Measurements from ENCODE around the gene MAGI3. TPM values are rescaled to one million over a fixed set of nuclear protein-coding genes. Genes with fewer than 3 reads are reported as not detected.
"Not testable (repeated sequence)": the region's sequence is repeated elsewhere in the genome, so short reads cannot be mapped to it uniquely, and the experiment has no call there.

Gene MAGI3
- total RNA-seq, 2 donors from 2014 or later: 5.3 to 5.5 TPM

DNA sequence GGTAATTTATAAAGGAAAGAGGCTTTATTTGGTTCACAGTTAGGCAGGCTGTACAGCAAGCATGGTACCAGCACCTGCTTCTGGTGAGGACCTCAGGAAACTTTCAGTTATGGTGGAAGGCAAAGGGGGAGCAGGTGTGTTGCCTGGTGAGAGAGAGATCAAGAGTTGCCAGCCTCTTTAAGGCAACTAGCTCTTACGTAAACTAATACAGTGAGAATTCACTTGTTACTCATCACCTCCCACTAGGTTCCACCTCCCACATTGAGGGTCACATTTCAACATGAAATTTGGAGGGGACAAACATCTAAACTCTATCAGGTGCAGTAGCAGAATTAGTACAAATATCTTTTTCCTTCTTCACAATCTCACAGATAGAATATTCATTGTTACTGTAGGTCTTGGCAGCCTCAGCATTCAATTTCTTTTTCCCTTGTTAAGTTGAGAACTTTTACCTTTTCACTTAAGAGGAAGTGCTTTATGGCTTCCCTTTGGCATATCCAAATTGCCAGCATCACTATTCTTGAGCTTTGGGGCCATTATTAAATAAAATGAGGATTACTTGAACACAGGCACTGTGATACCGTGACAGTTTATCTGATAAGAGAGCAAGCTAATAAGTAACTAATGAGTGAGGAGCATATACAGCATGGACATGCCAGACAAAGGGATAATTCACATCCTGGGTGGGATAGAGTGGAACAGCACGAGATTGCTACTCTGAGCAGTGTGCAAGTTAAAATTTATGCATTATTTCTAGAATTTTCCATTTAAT lies 48.4 kb downstream of the MAGI3 start:
- H3K4me3 Mint-ChIP-seq: no peak overlapping the region
- H3K27me3 Mint-ChIP-seq (ENCODE audit: low read depth): no peaks in the 10 kb centered on the region
- DNase-seq (no peak), ATAC-seq (replicated peaks in 1 of 2) (no peak)
- peaks cover 0 to under 1% of the 10 kb centered on the region in 2 donors for H3K9me3 Mint-ChIP-seq
- H3K27ac Mint-ChIP-seq: no peak overlapping the region
- peaks cover 8% of the 10 kb centered on the region for H3K4me1 Mint-ChIP-seq (ENCODE audit: low read depth)
- H3K36me3 Mint-ChIP-seq (ENCODE audit: insufficient read depth in 2 of 2): peaks cover under 1% of the 10 kb centered on the region in 2 donors

DNA sequence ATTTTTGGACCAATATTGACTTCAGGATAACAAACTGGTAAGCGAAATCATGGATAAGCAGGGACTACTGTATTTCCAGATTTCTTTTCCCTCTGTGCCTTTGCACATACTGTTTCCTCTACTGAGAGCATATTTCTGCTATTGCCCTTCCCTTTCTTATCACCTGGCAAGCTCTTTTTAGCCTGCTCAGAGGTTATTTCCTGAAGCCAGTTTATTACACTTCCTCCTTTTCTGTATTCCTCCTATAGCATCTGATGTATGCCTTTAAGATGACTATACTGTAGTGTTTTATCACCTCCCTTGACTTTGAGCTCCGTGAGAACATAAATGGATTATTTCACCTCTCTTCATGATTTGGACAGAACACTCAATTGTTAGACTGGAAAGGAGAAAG lies 49.0 kb downstream of the MAGI3 start:
- Mint-ChIP-seq H3K9me3 (peaks cover 0 to 5% of the 10 kb centered on the region in 2 donors), H3K27me3 (ENCODE audit: low read depth) (no peaks in the 10 kb centered on the region), H3K27ac (no peak overlapping the region), H3K4me1 (ENCODE audit: low read depth) (peaks cover 8% of the 10 kb centered on the region), H3K36me3 (ENCODE audit: insufficient read depth in 2 of 2) (peaks cover 2 to 5% of the 10 kb centered on the region in 2 donors), H3K4me3 (no peak overlapping the region)
- ATAC-seq (replicated peaks in 1 of 2): no peak
- DNase-seq: no peak

DNA sequence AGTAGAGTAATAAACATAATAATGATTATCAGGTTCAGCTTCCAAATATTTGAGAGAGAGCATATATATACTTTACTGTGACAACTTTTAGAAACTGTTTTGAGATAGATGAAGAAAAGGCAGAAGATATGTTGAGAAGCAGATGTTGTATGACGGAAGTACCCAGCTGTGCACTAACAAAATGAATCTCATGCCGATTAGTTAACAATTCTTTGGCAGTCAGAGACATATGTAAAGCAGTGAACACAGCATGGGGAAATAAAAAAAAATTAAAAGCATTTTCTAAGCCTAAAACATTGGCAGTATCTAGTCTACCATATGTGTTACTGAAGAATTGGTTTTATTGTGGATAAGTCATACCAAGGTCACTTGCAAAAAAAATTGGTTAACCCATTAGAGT lies 51.8 kb downstream of the MAGI3 start:
- peaks cover 8% of the 10 kb centered on the region for H3K4me1 Mint-ChIP-seq (ENCODE audit: low read depth)
- H3K27me3 Mint-ChIP-seq (ENCODE audit: low read depth): no peaks in the 10 kb centered on the region
- H3K36me3 Mint-ChIP-seq (ENCODE audit: insufficient read depth in 2 of 2): peaks cover 4 to 8% of the 10 kb centered on the region in 2 donors

DNA sequence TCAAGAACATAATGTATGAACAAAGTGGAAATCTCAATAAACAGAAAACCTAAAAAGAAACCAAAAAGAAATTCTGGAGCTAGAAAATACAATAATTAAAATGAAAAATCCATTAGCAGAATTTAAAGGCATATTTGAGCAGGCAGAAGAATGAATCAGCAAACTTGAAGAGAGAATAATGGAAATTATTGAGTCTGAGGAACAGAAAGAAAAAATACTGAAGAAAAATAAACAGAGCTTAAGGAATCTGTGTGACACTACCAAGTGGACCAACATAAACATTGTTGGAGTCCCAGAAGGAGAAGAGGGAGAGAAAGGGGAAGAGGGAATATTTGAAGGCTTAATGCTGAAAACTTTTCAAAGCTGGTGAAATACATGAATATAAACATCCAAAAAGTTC lies 54.5 kb downstream of the MAGI3 start:
- no peak overlapping the region for H3K27ac Mint-ChIP-seq
- peaks cover 4 to 14% of the 10 kb centered on the region in 2 donors for H3K9me3 Mint-ChIP-seq
- H3K36me3 Mint-ChIP-seq (ENCODE audit: insufficient read depth in 2 of 2): peaks cover 4 to 8% of the 10 kb centered on the region in 2 donors
- ATAC-seq (replicated peaks in 1 of 2) (no peak), DNase-seq (no peak)
- no peak overlapping the region for H3K4me3 Mint-ChIP-seq
- no peaks in the 10 kb centered on the region for H3K4me1 Mint-ChIP-seq (ENCODE audit: low read depth)
- no peaks in the 10 kb centered on the region for H3K27me3 Mint-ChIP-seq (ENCODE audit: low read depth)

More for the DNA sequence above, 51.8 kb downstream of the MAGI3 start:
- Mint-ChIP-seq H3K27ac (no peak overlapping the region), H3K4me3 (no peak overlapping the region), H3K9me3 (peaks cover 4 to 12% of the 10 kb centered on the region in 2 donors)
- DNase-seq: no peak
- no peak for ATAC-seq (replicated peaks in 1 of 2)

DNA sequence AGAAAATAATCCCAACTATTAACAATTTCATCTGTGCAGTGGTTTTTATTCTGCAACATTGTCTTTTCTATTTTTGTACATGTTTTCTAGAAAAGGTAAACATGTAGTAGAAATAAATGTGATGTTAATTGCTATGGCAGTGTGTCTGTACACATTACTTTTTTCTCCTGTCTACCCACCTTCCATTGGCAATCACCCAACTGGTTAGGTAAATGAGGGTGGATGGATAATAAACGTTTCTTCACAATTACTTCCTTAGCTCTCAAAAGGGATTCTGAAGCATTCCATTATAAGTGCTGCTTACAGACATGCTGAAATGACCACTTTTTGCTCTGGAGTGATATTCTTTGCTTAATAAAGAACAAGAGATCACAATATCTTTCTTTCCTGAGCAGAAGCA lies 61.4 kb downstream of the MAGI3 start:
- Mint-ChIP-seq H3K36me3 (ENCODE audit: insufficient read depth in 2 of 2) (no peaks in the 10 kb centered on the region), H3K9me3 (peaks cover 0 to 2% of the 10 kb centered on the region in 2 donors), H3K27ac (no peak overlapping the region), H3K4me1 (ENCODE audit: low read depth) (no peaks in the 10 kb centered on the region), H3K27me3 (ENCODE audit: low read depth) (no peaks in the 10 kb centered on the region), H3K4me3 (no peak overlapping the region)
- DNase-seq (no peak), ATAC-seq (replicated peaks in 1 of 2) (no peak)

DNA sequence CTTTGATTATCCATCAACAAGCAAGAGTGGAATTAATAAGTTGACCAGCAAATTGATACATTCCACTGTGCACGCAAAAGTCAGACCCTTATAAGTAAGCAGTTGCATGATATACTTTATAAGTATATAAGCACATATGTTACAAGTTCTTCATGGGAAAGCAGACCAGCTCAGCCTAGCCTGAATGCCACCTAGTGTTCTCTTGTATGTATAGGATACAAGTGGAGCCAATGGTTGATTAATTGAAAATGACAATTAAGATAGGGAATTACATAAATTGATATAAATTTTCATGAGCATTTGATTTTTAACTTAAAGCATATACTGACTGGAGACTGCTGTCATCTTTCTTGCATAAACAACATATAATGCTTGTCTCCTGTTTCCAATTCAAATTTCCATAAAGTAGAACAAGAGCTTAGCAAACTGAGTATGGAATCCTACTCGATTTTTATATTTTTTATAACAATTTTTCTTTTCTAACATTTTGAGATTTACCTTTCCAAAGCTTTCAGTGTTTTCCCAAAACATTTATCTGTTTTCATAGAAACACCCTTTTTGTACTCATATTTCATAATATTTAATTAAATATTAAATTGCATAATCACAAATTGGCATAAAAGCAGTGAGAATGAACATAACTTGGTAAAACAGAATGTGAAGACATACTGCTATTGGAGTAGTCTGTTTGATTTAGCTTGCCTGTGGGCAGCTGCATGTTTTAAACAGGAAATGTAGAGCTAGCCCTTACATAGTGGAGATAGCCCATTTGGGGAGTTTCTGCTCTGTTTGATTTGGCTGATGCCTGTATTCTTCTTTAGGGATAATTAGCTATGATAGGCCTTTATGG lies 62.8 kb downstream of the MAGI3 start:
- DNase-seq: peak in 1 of 2 donors; percentile 1
- Mint-ChIP-seq H3K27me3 (ENCODE audit: low read depth) (no peaks in the 10 kb centered on the region), H3K4me1 (ENCODE audit: low read depth) (no peaks in the 10 kb centered on the region), H3K36me3 (ENCODE audit: insufficient read depth in 2 of 2) (no peaks in the 10 kb centered on the region), H3K9me3 (peaks cover 1 to 2% of the 10 kb centered on the region in 2 donors), H3K4me3 (no peak overlapping the region), H3K27ac (no peak overlapping the region)
- ATAC-seq (replicated peaks in 1 of 2): no peak

DNA sequence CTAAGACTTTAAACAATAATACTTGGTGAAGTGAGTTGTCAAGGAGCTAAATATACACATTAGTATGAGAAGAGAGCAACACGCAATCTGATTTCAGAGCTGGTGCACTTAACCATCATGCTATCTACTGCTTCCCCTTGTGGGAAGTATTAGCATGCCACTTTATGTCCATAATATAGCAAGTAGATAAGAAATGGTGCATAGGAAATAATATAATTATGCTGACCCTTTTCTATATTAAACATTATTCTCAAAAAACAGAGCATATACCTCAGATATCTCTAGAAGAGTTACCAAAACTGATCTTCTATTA lies 63.4 kb downstream of the MAGI3 start:
- Mint-ChIP-seq H3K27ac (no peak overlapping the region), H3K36me3 (ENCODE audit: insufficient read depth in 2 of 2) (no peaks in the 10 kb centered on the region), H3K4me1 (ENCODE audit: low read depth) (no peaks in the 10 kb centered on the region), H3K27me3 (ENCODE audit: low read depth) (no peaks in the 10 kb centered on the region), H3K9me3 (peaks cover 1 to 2% of the 10 kb centered on the region in 2 donors), H3K4me3 (no peak overlapping the region)
- DNase-seq (no peak), ATAC-seq (replicated peaks in 1 of 2) (no peak)

DNA sequence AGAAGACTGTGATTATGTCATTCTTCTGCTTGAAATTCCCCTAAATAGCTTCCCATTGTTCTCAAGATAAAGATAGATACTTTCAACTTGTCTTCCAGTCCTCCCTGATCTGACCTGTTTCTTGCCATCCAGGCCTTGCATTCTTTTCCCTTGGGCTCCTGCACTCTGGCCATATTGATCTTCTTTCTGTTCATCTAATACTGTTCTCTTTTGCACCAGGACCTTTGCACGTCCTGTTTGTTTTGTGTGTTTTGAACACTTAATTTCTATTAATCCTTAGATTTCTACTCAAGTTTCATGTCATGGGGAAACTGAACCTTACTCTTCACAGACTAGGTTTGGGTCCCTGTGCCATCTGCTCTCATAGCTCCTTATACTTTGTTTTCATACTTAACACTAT lies 65.1 kb downstream of the MAGI3 start:
- Mint-ChIP-seq H3K9me3 (peaks cover 0 to 4% of the 10 kb centered on the region in 2 donors), H3K36me3 (ENCODE audit: insufficient read depth in 2 of 2) (no peaks in the 10 kb centered on the region), H3K4me1 (ENCODE audit: low read depth) (no peaks in the 10 kb centered on the region), H3K27me3 (ENCODE audit: low read depth) (no peaks in the 10 kb centered on the region), H3K27ac (no peak overlapping the region), H3K4me3 (no peak overlapping the region)
- ATAC-seq (replicated peaks in 1 of 2) (no peak), DNase-seq (no peak)

DNA sequence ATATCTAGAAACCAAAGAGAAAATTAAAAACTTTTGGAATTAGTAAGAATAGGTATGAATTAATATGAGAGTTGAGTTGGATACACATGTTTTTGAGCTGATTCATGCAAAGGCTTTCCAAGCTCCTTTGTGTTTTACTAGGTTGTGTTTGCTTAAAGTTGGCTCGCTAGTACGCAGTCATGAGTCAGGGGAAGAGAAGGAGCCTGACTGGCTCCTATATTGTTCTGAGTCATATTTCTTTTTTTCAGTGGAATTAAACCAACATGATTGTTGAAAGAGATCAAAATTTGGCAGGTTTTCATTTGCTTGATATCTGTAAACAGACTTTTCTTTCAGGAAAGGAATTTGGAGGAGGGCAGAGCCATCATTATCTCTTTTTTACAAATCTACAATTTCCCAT lies 66.7 kb downstream of the MAGI3 start:
- Mint-ChIP-seq H3K36me3 (ENCODE audit: insufficient read depth in 2 of 2) (no peaks in the 10 kb centered on the region), H3K27ac (no peak overlapping the region), H3K9me3 (peaks cover 0 to 4% of the 10 kb centered on the region in 2 donors), H3K4me3 (no peak overlapping the region), H3K4me1 (ENCODE audit: low read depth) (no peaks in the 10 kb centered on the region), H3K27me3 (ENCODE audit: low read depth) (no peaks in the 10 kb centered on the region)
- DNase-seq (no peak), ATAC-seq (replicated peaks in 1 of 2) (no peak)

DNA sequence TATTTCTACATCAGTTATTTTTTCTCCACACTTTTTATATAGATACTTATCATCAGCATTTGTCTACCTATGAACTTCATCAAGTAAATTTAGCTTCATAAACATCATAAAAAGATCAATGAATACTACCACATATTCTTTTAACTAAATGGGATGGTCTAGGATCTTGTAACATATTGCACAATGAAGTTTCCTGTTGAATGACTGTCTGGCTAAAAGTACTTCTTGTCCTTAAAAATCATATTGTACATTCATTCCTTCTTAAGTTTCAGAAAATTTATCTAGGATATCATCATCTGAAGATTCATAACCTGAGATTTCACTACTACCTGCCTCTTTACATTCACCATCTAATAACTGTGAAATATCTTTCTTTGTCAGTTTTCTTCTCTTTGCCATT lies 69.0 kb downstream of the MAGI3 start:
- H3K36me3 Mint-ChIP-seq (ENCODE audit: insufficient read depth in 2 of 2): no peaks in the 10 kb centered on the region

DNA sequence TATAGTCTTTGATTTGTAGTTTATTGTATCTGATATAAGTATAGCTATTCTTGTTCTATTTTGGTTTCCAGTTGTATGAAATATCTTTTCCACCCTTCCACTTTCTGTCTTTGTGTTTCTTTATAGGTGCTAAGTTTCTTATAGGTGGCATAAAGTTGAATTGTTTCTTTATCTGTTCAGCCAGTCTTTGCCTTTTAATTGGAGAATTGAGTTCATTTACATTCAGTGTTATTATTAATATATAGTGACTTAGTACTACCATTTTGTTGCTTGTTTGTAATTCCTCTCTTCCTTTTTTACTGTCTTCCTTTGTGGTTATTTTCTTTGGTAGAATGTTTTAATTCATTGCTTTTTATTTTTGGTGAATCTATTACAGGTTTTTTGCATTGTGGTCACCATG lies 77.7 kb downstream of the MAGI3 start:
- H3K9me3 Mint-ChIP-seq: peaks cover 16 to 19% of the 10 kb centered on the region in 2 donors
- no peak overlapping the region for H3K27ac Mint-ChIP-seq
- peaks cover 5 to 9% of the 10 kb centered on the region in 2 donors for H3K36me3 Mint-ChIP-seq (ENCODE audit: insufficient read depth in 2 of 2)
- H3K27me3 Mint-ChIP-seq (ENCODE audit: low read depth): no peaks in the 10 kb centered on the region
- no peak for ATAC-seq (replicated peaks in 1 of 2)
- no peaks in the 10 kb centered on the region for H3K4me1 Mint-ChIP-seq (ENCODE audit: low read depth)
- no peak for DNase-seq
- H3K4me3 Mint-ChIP-seq: no peak overlapping the region

More for the DNA sequence above, 69.0 kb downstream of the MAGI3 start:
- no peak for ATAC-seq (replicated peaks in 1 of 2)
- Mint-ChIP-seq H3K9me3 (peaks cover 0 to 4% of the 10 kb centered on the region in 2 donors), H3K4me1 (ENCODE audit: low read depth) (no peaks in the 10 kb centered on the region), H3K4me3 (no peak overlapping the region), H3K27me3 (ENCODE audit: low read depth) (no peaks in the 10 kb centered on the region), H3K27ac (no peak overlapping the region)
- DNase-seq: no peak

DNA sequence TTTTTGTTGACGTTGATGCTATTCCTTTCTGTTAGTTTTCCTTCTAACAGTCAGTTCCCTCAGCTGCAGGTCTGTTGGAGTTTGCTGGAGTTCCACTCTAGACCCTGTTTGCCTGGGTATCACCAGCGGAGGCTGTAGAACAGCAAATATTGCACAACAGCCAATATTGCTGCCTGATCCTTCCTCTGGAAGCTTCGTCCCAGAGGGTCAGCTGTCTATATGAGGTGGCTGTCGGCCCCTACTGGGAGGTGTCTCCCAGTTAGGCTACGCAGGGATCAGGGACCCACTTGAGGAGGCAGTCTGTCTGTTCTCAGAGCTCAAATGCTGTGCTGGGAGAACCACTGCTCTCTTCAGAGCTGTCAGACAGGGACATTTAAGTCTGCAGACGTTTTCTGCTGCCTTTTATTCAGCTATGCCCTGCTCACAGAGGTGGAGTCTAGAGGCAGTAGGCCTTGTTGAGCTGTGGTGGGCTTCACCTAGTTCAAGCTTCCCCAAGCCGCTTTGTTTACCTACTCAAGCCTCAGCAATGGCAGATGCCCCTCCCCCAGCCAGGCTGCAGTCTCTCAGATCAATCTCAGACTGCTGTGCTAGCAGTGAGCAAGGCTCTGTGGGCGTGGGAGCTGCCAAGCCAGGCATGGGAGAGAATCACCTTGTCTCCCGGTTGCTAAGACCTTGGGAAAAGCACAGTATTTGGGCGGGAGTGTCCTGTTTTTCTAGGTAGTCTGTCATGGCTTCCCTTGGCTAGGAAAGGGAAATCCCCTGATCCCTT lies 88.3 kb downstream of the MAGI3 start:
- Mint-ChIP-seq H3K36me3 (ENCODE audit: insufficient read depth in 2 of 2) (peaks cover 22 to 33% of the 10 kb centered on the region in 2 donors), H3K9me3 (peaks cover 29 to 35% of the 10 kb centered on the region in 2 donors)
- not testable (repeated sequence) for H3K4me3 Mint-ChIP-seq; H3K27ac Mint-ChIP-seq; ATAC-seq (replicated peaks in 1 of 2); H3K4me1 Mint-ChIP-seq (ENCODE audit: low read depth); DNase-seq; H3K27me3 Mint-ChIP-seq (ENCODE audit: low read depth)
